GM18520 (cell line): ENCODE results near the gene KCNJ11.
"Not testable (repeated sequence)": the region's sequence is repeated elsewhere in the genome, so short reads cannot be mapped to it uniquely, and the experiment has no call there.

ENCODE experiments used
- ATAC-seq: cut with Tn5 transposase; IDR thresholded peaks from one replicate; pipeline ENCODE4 v1.9.1; 2021; ENCODE audit not compliant: unreplicated experiment

KCNJ11 gene

GRCh38 chr11:17388609-17389210, at the start of gene KCNJ11:
TSS of gene KCNJ11 (minus strand) at chr11:17388659. CDS start at chr11:17388091, 568 bp downstream.
- no peak for ATAC-seq

GRCh38 chr11:17437366-17437765, 48.9 kb upstream of the KCNJ11 start:
- ATAC-seq, result no peak

- ATAC-seq, result no peak
Observed at GRCh38 chr11:17434108-17434507, 45.6 kb upstream of the KCNJ11 start.

- no peak for ATAC-seq
Observed at GRCh38 chr11:17432002-17432401, 43.5 kb upstream of the KCNJ11 start.

GRCh38 chr11:17431139-17431538, 42.7 kb upstream of the KCNJ11 start:
- no peak for ATAC-seq

DNA sequence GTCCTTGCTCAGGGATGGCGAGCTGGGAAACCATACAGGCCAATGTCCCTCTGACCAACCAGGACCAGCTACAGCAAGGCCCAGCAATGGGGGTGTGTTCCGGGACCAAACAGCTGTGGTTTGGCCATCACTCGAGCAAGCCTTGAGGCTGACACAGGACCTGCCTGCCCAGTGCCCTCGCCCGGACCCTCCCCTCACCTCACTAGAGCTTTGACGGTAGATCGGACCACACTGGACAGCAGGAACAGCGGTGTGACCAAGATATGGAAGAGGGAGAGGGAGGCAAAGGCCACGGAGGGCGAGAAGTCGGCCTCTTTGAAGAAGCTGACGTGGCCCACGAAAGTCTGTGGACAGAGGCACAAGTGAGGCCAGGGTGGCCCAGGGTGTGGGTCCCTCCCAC, 42.2 kb upstream of the KCNJ11 start:
- ATAC-seq, result no peak

- ATAC-seq, result no peak
Observed at GRCh38 chr11:17428925-17429324, 40.5 kb upstream of the KCNJ11 start.

GRCh38 chr11:17428261-17428660, 39.8 kb upstream of the KCNJ11 start:
- ATAC-seq, result no peak

- not testable (repeated sequence) for ATAC-seq
Observed at GRCh38 chr11:17426233-17426632, 37.8 kb upstream of the KCNJ11 start.

DNA sequence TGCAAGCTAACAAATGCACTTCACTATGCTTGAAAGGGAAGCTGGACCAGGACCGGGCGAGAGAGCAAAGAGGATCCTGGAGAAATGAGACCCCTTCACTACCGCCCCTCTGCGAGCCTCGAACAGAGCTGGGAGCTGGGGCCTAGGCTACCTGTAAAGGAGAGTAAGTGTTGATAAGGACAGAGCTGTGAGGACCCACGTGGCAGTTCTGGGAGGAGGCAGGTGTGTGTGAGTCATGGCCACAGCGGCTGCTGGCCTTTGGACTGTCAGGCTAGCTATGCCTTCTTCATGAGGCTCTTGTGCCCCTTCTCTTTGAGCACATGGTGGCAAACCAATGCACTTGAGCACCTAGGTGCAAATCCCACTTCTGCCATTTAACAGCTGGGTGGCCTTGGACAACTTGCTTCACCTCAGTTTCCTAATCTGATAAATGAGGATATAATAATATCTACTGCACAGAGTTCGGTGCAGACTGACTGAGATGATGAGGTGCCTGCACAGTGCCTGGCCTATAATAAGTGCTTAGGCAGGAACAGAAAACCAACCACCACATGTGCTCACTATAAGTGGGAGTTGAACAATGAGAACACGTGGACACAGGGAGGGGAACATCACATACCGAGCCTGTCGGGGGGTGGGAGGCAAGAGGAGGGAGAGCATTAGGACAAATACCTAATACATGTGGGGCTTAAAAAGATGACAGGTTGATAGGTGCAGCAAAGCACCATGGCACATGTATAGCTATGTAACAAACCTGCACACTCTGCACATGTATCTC, 35.3 kb upstream of the KCNJ11 start:
- ATAC-seq, result no peak

GRCh38 chr11:17421781-17422180, 33.3 kb upstream of the KCNJ11 start:
- no peak for ATAC-seq

- ATAC-seq, result no peak
Observed at GRCh38 chr11:17418444-17419081, 30.1 kb upstream of the KCNJ11 start.

GRCh38 chr11:17416492-17416891, 28.0 kb upstream of the KCNJ11 start:
- ATAC-seq, result no peak

GRCh38 chr11:17415523-17416104, 27.2 kb upstream of the KCNJ11 start:
- ATAC-seq, result no peak

DNA sequence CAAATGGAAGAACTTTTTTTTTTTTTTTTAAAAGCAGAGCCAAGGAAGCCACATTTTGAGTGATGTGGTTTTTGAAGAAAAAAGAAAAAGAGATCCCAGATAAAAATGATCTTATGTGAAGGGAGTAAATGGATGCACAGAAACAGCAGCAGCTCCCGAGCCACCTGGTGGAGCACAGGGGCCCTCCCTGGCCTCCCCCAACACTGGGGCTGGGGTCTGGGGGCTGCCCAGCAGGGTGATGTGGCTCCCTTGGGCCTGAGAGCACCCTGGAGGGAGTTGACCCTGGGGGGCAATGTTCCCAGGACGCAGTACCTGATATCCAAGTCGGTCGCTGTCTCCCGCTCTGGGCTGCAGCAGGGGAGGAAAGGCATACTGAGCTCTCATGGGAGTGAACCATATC, 26.5 kb upstream of the KCNJ11 start:
- no peak for ATAC-seq

- no peak for ATAC-seq
Observed at GRCh38 chr11:17414317-17414737, 25.9 kb upstream of the KCNJ11 start.

DNA sequence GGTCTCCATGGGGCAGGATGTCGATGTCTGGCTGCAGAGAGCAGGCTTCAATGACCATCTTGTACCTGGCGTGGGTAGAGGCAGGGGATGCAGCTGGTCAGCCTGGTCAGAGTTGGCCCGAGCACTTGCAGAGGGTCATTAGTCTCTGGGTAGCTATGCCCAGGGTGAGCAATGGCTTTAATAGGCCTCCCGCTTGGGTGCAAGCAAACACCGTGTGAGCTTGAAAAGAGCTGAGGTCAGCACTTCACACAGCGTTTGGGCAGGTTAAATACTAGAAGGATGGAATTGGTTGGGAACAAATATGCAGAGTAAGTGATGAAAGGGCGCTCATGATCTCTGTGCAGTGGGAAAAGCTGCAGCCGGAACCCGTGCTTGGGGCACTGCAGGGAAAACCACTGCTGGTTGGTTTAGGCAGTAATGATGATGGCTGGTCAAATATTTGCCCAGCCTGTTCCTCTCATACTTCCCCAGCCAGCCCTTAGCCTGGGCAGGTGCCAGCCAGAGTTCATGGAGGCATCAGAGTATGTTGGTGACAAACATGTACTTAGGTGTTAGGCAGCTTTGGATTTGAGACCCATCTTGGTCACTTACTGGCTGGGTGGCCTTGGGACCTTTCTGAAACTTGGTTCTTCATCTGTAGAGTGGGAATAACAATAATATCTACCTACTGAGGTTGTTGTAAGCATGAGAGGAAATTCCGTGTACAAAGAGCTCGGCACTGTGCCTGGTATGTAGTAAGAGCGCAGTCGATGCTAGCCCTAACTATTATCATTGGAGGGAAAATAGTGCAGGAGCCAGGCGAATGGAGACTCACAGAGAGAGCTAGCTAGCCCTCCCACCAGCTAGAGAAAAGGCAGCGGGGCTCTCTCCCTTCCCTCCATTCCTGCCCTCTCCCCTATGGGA, 25.2 kb upstream of the KCNJ11 start:
- no peak for ATAC-seq

DNA sequence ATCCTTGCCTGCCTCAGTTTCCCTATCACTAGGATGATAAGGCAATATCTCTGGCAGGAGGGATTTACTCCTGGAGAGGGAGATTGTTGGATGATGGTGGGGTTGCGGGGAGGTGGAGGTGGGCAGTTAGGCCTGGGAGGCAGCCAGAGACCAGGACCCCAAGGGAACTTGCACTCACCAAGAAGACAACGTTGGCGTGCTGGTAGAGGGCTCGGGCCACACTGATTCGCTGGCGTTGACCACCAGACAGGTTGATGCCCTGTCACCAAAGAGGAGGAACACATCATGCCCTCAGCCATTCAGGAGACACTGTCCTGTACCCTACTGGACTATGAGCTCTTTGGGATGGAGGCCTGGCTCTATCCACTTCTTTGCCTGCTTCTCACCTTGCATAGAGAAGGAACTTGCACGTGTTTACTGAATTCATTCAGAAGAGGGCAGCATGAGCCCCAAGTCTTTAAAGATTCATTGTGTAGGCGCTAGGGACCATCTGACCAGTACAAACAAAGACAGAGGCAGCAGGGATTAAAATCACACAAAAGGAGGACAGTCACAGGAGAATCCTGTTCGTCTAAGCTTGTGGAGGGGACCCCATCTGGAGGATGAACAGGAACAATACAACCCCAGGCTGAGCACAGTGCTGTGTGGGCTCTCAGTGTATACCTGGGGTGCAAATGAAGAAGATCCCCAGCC, 24.2 kb upstream of the KCNJ11 start:
- ATAC-seq, result no peak

GRCh38 chr11:17411418-17411817, 23.0 kb upstream of the KCNJ11 start:
- no peak for ATAC-seq
